Rectal smooth muscle tissue (tissue), 1 donor: ENCODE results near the gene NKAIN4.

ENCODE experiments used
- H3K27ac ChIP-seq: one replicate; pipeline ENCODE4 v1.7.0; 2013; ENCODE audit warnings: low read depth, low read length, inconsistent platforms
- H3K27me3 ChIP-seq: one replicate; pipeline ENCODE4 v1.7.0; 2013; ENCODE audit warnings: low read length; ENCODE audit not compliant: control insufficient read depth, insufficient read depth
- H3K36me3 ChIP-seq: one replicate; pipeline ENCODE4 v1.7.0; 2013; ENCODE audit warnings: low read length; ENCODE audit not compliant: control insufficient read depth, insufficient read depth
- H3K4me1 ChIP-seq: one replicate; pipeline ENCODE4 v1.7.0; 2013; ENCODE audit warnings: low read length; ENCODE audit not compliant: control insufficient read depth, insufficient read depth
- H3K4me3 ChIP-seq: one replicate; pipeline ENCODE4 v1.7.0; 2013; ENCODE audit warnings: low read length
- H3K9ac ChIP-seq: one replicate; pipeline ENCODE4 v1.7.0; 2013; ENCODE audit warnings: low read length

NKAIN4 gene

GRCh38 chr20:63293456-63293855, 39.2 kb upstream of the NKAIN4 start:
- Histone ChIP-seq H3K9ac (no peak overlapping the region), H3K27me3 (peaks cover 22% of the 10 kb centered on the region), H3K36me3 (peaks cover 8% of the 10 kb centered on the region), H3K4me3 (no peak overlapping the region), H3K4me1 (no peaks in the 10 kb centered on the region), H3K27ac (no peak overlapping the region)

DNA sequence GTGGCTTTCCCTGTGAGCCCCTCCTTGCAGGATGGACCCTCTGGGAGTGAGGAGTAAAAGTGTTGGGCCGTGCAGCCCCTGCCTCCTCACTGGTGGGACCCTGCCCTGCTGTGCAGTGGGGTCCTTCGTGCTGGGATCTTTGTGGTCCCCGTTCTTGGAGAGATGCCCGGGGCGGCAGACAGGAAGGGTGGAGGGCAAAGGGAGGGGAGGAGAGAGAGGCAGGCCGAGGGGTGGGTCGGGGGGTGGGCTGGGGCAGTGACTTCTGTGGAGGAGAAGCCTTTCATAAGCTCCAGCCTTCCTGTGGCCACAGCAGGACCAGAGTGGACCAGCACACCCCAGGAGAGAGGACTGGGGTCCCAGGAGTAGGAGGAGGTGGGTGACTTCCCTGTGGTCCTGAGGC, 38.6 kb upstream of the NKAIN4 start, which contains the start of gene COL20A1:
TSS of gene COL20A1 (plus strand) at position 283 of the 400 bp plus-strand sequence. CDS start 1,922 bp downstream, outside the sequence.
- Histone ChIP-seq H3K27me3 (peaks cover 22% of the 10 kb centered on the region), H3K36me3 (peaks cover 12% of the 10 kb centered on the region), H3K9ac (no peak within 1 kb of the TSS), H3K4me1 (no peaks in the 10 kb centered on the region), H3K27ac (no peak within 1 kb of the TSS), H3K4me3 (no peak within 1 kb of the TSS)

- H3K27me3 ChIP-seq = peaks cover 22% of the 10 kb centered on the region
- H3K9ac ChIP-seq = no peak overlapping the region
- no peaks in the 10 kb centered on the region for H3K4me1 ChIP-seq
- H3K4me3 ChIP-seq = no peak overlapping the region
- H3K36me3 ChIP-seq = peaks cover 15% of the 10 kb centered on the region
- H3K27ac ChIP-seq = no peak overlapping the region
Measured at GRCh38 chr20:63292292-63292701, 38.0 kb upstream of the NKAIN4 start.

GRCh38 chr20:63291811-63292210, 37.5 kb upstream of the NKAIN4 start:
- Histone ChIP-seq H3K4me3 (no peak overlapping the region), H3K27me3 (peaks cover 19% of the 10 kb centered on the region), H3K4me1 (no peaks in the 10 kb centered on the region), H3K9ac (no peak overlapping the region), H3K36me3 (peaks cover 15% of the 10 kb centered on the region), H3K27ac (no peak overlapping the region)

DNA sequence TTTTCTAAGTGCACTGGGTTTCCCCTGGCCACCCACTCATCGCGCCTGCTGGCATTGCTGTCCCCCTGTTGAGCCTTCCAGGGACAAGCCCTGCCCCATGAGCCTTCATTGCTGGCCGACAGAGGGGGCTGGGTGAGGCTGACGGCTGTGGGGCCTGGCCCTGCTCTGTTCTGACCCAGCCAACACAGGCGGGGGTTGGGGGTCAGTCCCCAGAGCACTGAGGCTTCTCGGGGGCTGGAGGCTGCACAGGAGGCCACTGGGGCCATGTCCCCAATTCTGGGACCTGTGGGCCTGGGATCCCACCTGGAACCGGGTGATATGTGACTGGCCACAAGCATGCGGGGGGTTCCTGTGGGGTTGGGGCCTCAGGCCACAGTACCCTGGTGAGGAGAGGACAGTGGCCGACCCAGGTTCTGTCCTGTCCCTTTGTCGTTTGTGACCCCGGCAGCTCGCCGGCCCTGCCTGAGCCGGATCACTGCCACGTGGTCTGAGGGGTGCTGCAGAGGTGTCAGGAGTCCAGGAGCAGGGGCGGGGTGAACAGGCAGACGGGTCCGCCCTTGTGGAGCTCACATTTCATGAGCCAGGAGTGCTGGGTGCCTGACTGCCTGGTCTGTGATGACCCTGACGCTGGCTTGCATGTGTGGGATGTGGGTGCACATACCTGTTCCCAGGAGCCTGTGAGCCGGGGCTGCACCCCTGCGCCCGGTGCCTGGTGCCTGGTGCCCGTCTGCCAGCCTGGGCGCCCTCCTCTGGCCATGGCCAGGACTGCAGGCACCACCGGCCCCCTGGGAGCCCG, 36.6 kb upstream of the NKAIN4 start:
- H3K36me3 ChIP-seq = peaks cover 17% of the 10 kb centered on the region
- H3K27me3 ChIP-seq = peaks cover 16% of the 10 kb centered on the region
- no peak overlapping the region for H3K4me3 ChIP-seq
- no peak overlapping the region for H3K27ac ChIP-seq
- H3K4me1 ChIP-seq = no peaks in the 10 kb centered on the region
- H3K9ac ChIP-seq = no peak overlapping the region

GRCh38 chr20:63290136-63290676, 35.9 kb upstream of the NKAIN4 start:
- no peak overlapping the region for H3K27ac ChIP-seq
- peaks cover 14% of the 10 kb centered on the region for H3K27me3 ChIP-seq
- no peak overlapping the region for H3K4me3 ChIP-seq
- H3K9ac ChIP-seq = no peak overlapping the region
- no peaks in the 10 kb centered on the region for H3K4me1 ChIP-seq
- peaks cover 22% of the 10 kb centered on the region for H3K36me3 ChIP-seq

DNA sequence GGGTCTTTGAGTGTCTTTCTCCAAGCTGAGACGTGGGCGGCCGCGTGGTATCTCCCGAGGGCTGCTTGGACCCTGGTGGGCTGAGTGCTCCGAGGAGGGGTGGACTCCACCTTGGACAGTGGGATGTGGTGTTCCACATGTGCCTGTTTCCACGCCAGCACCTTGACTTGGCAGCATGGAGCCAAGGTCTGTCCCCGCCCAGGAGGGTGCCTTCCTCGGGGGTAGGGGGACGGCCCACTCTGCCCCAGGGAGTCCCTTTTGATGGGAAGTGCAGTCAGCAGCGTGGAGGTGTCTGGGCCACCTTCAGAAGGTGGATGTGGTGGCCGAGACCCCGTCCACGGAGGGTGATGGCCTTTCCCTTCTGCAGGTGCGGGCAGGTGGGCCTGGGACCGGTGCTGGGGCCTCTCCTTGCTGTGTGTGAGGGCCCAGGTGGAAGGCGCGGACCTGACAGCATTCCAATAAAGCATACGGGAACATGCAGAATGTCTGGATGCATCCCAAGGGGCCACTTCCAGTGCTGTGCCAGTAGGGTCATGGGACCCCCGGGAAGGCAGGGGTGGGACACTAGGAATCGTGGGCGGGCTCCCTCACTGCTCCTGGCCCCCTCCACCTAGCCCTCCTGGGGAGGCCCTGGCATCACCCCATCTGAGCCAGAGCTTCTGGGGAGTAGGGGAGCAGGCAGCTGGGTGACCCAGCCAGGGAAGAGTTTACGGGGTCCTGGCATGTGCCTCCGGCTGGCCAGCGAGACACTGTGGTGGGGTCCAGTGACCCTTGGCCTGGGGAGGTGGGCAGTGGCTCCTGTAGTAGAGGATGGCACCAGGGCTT, 35.3 kb upstream of the NKAIN4 start:
- Histone ChIP-seq H3K36me3 (peaks cover 23% of the 10 kb centered on the region), H3K27me3 (peaks cover 9% of the 10 kb centered on the region), H3K4me1 (no peaks in the 10 kb centered on the region), H3K27ac (no peak overlapping the region), H3K9ac (no peak overlapping the region), H3K4me3 (no peak overlapping the region)

GRCh38 chr20:63288581-63289251, 34.5 kb upstream of the NKAIN4 start:
- Histone ChIP-seq H3K27me3 (peaks cover 9% of the 10 kb centered on the region), H3K4me3 (no peak overlapping the region), H3K36me3 (peaks cover 23% of the 10 kb centered on the region)

DNA sequence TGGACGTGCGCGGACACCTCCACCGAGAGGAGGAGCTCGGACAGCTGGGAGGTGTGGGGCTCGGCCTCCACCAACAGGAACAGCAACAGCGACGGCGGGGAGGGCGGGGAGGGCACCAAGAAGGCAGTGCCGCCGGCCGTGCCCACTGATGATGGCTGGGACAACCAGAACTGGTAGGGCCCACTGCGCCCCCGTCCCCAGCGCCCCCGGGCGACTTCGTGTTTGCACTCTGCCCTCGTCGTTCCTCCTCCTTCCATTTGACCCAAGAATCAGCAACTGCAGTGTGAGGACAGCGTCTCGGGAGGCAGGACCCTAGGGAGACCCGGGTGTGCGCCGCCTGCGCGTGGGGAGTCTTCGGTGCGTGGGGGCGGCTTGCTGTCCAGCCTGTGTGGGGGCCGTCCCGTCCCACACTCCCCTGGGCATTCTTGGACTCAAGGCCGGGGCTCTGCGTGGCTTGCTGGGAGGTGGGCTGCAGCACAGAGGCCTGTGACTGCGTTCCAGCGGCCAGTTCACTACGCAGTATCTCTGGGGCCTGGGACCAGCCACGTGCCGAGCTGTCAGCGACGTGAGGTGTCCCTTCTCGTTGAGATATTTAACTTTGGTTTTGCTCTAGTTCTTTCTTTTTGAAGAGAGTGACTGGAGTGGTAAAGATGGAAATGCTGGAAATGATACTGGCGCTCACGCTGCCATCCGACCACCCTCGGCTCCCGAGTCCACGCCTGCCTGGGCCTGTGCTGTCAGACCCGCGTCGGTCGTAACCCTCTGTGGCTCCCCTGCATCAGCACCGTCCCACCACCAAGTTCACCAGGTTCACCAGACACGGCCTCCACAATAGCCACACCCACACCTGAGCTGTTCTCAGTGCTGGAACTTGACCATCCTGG, 33.7 kb upstream of the NKAIN4 start:
- Histone ChIP-seq H3K36me3 (peaks cover 26% of the 10 kb centered on the region), H3K4me3 (no peak overlapping the region), H3K9ac (no peak overlapping the region), H3K27ac (no peak overlapping the region), H3K4me1 (no peaks in the 10 kb centered on the region), H3K27me3 (peaks cover 4% of the 10 kb centered on the region)

More at GRCh38 chr20:63288581-63289251, 34.5 kb upstream of the NKAIN4 start:
- no peak overlapping the region for H3K27ac ChIP-seq
- no peaks in the 10 kb centered on the region for H3K4me1 ChIP-seq
- no peak overlapping the region for H3K9ac ChIP-seq

DNA sequence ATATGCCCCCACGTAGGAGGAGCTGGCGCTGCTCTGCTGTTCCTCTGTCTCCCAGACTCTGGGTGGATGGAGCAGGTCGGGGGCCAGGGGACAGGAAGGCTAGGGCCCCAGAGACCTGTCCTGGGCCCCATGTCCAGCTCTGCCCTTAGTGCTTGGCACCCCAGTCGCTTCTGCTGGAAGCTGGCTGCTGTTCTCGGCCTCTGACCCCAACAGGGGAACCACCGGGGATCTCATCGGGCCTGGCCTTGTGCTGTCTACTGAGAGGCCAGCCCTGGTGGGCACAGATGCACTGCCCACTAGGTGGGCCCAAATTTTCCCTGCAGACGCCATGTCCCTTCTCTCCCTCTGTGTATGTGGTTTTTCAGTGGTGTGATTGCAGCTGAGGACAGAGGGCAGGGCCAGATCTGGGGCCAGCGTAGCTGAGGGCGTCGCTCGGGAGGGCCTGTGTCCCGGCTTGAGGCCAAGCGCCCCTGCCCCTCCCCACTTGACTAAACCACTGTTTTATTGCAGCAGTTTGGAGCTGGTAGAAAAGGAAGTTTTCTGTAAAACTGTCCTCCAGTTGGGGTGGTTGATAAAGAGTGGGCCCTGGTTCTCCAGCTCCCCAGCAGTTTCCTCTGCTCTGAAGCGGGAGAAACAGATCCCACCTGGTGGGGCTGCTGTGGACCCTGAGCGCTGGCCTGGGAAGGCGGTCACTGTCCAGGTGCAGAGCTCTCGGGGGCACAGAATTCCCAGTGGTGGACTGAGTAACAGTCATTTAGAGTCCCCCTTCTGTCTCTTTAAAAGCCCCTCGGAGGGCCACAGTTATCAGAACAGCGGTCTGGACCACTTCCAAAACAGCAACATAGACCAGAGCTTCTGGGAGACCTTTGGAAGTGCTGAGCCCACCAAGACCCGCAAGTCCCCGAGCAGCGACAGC, 32.8 kb upstream of the NKAIN4 start:
- H3K36me3 ChIP-seq = peaks cover 26% of the 10 kb centered on the region
- H3K27ac ChIP-seq = no peak overlapping the region

More for the DNA sequence above, 32.8 kb upstream of the NKAIN4 start:
- H3K4me1 ChIP-seq = no peaks in the 10 kb centered on the region
- H3K4me3 ChIP-seq = no peak overlapping the region
- no peak overlapping the region for H3K9ac ChIP-seq
- peaks cover under 1% of the 10 kb centered on the region for H3K27me3 ChIP-seq
